HG03139 (cell line): Measurements from ENCODE around the gene NAIF1.
"Not testable (repeated sequence)": the region's sequence is repeated elsewhere in the genome, so short reads cannot be mapped to it uniquely, and the experiment has no call there.

Experiments
- ATAC-seq: cut with Tn5 transposase; IDR thresholded peaks from one replicate; pipeline ENCODE4 v1.9.1; 2021; ENCODE audit not compliant: unreplicated experiment

The NAIF1 gene, protein sequence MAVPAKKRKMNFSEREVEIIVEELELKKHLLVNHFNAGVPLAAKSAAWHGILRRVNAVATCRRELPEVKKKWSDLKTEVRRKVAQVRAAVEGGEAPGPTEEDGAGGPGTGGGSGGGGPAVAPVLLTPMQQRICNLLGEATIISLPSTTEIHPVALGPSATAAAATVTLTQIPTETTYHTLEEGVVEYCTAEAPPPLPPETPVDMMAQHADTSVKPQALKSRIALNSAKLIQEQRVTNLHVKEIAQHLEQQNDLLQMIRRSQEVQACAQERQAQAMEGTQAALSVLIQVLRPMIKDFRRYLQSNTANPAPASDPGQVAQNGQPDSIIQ

DNA sequence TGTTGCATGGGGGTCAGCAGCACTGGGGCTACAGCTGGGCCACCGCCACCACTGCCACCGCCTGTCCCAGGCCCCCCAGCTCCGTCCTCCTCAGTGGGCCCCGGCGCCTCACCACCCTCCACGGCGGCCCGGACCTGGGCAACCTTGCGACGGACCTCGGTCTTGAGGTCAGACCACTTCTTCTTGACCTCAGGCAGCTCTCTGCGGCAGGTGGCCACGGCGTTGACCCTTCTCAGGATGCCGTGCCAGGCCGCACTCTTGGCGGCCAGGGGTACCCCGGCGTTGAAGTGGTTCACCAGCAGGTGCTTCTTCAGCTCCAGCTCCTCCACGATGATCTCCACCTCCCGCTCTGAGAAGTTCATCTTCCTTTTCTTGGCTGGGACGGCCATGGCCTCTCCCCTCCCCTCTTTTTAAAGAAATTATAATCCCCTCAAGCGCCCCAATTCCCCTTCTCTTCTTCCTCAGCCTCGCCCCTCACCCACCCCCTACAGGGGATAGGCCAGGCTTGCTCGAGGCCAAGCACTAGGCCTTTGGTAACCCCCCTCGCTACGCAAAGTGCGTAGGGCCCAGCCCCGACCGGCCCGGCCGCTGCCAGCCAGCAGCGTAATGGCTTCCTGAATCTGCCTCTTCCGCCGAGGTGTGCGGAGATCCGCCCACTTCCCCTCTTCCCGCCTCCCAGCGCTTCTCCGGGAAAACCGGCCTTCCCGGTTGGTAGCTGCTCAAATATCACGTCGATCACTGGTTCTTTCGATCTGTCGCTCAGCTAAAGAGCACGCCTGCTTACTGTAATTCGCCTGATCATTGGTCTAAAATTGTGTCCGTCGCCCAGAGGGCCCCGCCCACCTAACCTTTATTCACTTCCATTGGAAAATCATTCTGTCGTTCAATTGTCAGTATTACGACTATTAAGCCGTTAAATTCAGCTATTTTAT, at the start of gene NAIF1:
TSS of gene NAIF1 (minus strand) at position 608 of the 932 bp plus-strand sequence. CDS start at position 389, 219 bp downstream.
- ATAC-seq: peak; percentile 51

DNA sequence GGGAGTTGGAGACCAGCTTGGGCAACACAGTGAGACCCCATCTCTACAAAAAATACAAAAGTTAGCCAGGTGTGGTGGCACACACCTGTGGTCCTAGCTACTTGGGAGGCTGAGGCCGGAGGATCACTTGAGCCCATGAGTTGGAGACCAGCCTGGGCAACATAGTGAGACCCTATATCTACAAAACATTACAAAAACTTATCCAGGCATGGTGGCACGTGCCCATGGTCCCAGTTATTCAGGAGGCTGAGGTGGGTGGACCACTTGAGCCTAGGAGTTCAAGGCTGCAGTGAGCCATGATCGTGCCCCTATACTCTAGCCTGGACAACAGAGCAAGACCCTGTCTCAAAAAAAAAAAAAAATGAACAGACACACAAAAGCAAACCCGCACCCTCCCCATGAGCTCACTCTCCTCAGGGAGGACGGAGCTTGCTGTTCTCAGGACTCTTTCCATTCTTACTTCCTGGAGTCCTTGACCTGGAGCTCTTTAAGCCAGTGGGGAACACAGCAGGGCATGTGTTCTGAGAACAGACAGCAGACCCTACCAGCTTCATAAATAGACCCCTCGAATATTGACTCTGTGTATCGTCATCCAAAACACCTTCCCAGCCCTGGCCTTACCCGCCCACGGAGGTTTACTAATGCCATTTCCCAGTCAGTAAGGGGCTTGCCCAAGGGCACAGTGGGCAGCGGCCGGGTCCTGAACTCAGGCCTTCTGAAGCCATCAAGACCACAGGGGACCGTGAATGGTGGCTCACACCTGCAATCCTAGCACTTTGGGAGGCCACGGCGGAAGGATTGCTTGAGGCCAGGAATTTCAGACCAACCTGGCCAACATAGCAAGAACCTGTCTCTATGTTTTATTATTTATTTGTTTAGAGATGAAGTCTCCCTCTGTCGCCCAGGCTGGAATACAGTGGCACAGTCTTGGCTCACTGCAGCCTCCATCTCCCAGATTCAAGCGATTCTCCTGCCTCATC, 49.3 kb upstream of the NAIF1 start:
- ATAC-seq: no peak

DNA sequence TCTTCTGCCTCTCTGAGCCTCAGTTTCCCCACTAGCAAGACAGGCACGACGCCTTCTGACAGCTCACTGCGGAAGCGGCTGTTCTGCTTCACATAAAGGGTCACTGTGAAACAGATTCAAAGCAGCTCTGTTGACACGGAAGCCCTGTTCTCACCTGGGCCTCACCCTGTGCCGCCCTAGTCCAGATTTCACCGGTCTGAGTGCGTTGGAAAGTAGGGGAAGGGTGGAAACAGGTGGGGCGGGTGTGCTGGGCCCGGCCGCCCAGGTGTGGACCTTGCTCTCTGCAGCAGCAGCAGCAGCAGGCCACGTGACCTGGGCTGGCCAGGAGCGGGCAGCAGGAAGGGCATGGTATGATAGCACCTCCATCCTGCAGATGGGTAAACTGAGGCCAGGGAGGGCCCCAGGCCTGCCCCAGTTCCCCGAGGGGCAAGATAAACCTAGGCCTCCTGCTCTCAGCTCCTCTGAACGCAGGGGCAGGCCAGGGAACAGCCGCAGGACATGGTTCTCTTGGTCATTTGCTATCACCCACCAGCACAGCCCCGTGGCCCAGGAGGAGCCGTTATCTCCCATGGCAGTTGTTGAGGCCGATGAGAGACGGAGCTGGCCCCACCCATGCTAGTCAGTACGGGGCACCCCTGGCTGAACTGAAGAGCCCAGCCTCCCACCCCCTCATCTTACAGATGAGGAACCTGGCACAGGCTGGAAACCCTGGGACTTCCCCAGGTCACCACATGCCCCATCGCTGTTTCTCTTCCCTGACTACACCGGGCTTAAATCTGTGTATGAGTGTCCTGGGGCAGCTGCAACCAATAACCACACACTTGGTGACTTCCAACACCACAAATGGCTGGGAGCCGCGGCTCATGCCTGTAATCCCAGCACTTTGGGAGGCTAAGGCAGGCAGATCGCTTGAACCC, 48.3 kb upstream of the NAIF1 start:
- no peak for ATAC-seq

DNA sequence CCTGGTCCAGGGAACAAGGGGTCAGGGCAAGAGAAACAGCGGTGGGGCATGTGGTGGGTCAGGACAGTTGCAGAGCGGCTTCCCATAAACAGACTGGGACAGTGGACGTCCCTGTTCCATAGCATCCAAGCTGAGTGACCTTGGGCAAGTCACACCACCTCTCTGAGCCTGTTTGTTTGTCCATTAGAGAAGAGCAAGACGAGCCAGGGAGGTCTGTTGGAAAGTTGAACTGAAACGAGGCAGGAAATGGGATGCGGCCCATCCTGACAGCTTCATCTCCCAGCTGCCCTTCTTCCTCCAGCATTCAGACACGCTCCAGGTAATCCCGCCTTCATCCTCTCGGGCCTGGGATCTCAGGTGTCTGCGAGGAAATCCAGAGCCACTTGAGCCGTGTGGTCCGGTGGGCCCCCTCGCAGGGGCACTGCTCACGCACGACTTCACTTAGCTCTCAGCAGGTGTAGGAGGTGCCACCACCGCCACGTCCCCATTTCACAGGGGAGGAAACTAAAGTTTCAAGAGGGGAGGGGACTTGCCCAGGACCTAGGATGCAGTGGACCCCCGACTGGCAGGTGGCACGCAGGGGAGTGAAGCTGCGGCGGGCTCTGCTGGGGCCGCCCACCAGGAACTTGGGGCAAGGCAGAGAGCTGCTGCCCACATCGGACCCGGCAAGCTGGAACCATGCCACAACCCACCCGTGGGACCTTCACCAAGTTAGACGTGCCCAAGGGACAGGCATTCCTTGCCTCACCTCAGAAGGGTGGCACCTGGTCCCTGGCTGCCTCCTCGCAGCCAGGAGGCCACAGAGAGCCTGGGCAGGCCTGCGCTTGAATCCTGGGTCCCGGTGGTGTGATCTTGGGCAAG, 47.4 kb upstream of the NAIF1 start:
- no peak for ATAC-seq

DNA sequence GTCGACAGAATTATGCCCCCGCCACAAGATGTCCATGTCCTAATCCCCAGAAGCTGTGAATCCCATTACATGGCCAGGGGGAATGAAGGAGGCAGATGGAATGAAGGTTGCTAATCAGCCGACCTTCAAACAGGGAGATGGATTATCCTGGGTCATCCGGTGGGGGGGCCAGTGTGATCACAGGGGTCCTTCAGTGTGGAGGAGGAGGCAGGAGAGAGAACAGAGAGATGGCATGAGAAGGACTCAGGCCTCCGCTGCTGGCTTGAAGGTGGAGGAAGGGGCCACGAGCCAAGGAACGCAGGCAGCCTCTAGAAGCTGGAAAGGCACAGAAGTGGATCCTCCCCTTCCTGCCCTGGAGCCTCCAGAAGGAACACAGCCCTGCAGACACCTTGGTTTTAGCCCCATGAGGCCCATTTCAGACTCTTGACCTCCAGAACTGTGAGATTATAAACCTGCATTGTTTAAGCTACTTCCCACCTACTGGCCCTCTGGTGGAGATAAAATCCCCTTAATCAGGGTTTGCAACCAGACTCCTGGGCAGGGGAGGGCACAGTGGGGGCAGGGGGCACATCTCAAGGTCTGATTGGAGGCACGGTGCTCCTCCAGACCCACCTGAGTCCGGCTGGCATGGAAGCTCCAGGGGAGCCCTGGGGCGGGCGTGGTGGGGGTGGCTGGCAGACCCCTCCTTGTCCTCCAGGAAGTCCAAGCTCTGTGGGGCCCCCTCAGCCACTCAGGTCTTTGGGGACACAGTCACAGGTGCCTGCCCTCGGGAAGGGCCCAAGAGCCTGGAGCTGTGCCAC, 46.6 kb upstream of the NAIF1 start:
- no peak for ATAC-seq

DNA sequence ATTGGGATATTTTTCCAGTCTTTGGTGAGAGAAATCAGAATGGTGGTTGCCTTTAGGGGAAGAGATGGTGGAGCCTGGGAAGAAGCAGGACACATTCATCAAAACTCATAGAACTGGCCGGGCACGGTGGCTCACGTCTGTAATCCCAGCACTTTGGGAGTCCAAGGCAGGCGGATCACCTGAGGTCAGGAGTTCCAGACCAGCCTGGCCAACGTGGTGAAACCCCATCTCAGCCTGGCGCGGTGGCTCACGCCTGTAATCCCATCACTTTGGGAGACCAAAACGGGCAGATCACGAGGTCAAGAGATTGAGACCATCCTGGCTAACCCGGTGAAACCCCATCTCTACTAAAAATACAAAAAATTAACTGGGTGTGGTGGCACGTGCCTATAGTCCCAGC, 44.6 kb upstream of the NAIF1 start:
- not testable (repeated sequence) for ATAC-seq

DNA sequence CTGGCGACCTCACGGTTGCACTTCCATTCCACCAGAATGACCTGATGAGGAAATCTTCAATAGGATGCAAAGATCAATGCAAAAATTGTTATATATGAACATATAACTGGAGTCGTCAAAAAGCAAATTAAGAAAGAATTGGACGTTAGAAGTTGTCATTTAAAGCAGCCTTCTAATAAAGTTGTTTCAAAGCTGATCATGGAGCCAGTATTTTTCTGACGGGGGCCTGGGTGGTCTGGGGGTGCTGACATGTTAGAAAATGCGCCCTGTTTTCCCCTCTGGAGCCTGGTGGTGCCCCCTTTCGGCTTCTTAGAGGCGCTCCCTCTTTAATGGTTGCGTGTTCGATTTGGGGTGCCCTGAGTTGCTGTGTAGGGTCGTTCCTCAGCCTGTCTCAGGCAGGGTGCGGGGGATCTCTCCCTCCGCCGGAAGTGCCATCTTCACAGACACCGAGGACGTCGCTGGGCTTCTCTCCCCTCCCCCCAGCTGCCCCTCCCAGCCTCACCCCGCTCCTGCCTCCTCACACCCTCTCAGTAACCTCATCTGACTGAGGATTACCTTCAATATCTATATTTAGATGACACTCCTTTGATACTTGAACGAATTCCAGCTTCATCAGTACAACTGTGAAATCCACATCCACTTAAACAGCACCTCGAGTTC, 42.1 kb upstream of the NAIF1 start:
- no peak for ATAC-seq

DNA sequence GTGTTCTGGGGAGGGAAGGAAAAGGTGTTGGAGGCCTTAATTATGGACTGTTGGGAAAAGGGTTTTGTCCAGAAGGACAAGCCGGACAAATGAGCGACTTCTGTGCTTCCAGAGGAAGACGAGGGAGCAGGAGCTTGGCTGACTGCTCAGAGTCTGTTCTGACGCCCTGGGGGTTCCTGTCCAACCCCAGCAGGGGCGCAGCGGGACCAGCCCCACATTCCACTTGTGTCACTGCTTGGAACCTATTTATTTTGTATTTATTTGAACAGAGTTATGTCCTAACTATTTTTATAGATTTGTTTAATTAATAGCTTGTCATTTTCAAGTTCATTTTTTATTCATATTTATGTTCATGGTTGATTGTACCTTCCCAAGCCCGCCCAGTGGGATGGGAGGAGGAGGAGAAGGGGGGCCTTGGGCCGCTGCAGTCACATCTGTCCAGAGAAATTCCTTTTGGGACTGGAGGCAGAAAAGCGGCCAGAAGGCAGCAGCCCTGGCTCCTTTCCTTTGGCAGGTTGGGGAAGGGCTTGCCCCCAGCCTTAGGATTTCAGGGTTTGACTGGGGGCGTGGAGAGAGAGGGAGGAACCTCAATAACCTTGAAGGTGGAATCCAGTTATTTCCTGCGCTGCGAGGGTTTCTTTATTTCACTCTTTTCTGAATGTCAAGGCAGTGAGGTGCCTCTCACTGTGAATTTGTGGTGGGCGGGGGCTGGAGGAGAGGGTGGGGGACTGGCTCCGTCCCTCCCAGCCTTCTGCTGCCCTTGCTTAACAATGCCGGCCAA, 41.3 kb upstream of the NAIF1 start:
- no peak for ATAC-seq

DNA sequence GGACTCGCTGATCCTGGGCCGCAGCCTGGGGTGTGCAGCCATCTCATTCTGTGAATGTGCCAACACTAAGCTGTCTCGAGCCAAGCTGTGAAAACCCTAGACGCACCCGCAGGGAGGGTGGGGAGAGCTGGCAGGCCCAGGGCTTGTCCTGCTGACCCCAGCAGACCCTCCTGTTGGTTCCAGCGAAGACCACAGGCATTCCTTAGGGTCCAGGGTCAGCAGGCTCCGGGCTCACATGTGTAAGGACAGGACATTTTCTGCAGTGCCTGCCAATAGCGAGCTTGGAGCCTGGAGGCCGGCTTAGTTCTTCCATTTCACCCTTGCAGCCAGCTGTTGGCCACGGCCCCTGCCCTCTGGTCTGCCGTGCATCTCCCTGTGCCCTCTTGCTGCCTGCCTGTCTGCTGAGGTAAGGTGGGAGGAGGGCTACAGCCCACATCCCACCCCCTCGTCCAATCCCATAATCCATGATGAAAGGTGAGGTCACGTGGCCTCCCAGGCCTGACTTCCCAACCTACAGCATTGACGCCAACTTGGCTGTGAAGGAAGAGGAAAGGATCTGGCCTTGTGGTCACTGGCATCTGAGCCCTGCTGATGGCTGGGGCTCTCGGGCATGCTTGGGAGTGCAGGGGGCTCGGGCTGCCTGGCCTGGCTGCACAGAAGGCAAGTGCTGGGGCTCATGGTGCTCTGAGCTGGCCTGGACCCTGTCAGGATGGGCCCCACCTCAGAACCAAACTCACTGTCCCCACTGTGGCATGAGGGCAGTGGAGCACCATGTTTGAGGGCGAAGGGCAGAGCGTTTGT, 40.5 kb upstream of the NAIF1 start:
- no peak for ATAC-seq

DNA sequence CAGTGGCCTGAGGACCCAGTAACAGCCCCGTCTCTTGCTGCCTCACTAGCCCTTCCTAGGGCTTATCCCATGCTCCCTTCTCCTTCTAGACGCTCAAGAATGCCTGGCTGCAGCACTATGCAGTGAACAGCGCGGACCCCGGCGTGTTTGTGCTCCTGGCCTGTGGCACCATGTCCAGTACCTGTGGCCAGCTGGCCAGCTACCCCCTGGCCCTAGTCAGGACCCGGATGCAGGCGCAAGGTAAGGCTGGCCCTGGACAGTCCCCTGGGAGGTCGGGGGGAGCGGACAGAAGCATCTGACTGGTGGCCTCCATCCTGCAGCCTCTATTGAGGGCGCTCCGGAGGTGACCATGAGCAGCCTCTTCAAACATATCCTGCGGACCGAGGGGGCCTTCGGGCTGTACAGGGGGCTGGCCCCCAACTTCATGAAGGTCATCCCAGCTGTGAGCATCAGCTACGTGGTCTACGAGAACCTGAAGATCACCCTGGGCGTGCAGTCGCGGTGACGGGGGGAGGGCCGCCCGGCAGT, 39.9 kb upstream of the NAIF1 start:
- ATAC-seq: no peak

DNA sequence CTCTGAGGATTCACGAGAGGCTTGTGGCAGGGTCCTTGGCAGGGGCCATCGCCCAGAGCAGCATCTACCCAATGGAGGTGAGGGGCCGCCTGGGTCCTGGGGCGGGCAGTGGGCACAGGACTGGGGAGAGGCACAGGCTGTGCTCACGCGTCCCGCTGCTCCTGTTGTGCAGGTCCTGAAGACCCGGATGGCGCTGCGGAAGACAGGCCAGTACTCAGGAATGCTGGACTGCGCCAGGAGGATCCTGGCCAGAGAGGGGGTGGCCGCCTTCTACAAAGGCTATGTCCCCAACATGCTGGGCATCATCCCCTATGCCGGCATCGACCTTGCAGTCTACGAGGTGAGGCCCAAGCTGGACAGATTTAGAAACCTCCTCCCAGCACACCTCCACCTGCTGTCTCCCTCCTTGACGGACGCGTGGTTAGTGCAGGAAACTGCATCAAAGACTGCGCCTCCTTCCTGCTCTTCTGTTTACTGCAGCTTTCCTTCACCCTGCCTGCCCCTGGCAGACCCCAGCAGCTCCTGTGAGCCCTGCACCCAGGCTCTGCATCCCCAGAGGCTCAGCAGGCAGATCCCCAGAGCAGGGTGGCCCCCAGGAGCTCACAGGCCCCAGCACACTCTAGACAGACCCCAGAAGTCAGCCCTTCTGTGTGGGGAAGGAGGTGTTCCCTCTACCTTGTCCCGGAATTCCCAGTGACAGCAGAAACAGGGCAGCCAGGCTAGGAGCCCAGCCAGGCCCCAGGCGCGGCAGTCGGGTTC, 39.2 kb upstream of the NAIF1 start:
- no peak for ATAC-seq

DNA sequence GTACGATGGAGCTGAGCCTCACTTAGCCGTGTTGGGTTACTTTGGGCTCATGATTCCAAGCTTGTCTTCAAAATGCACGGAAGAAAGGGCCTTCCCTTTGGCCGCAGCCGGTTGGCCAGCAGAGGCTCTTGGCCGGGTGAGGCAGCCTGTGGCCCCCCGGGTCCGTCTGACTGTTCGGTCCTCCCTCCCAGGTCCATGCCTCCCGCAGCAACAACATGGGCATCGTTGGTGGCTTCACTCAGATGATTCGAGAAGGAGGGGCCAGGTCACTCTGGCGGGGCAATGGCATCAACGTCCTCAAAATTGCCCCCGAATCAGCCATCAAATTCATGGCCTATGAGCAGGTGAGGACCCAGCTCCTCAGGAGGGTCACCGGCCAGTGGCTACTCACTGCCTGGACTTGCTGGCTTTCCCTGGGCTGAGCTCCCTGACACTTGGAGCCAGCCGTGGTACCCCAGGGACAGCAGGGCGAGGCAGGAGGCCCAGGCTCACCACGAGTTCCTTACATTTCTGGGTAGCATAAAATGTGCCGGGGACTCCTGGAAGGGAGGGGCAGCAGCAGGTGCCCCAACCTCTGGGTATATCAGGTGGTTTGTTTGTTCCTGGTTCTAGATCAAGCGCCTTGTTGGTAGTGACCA, 38.5 kb upstream of the NAIF1 start:
- ATAC-seq: no peak

DNA sequence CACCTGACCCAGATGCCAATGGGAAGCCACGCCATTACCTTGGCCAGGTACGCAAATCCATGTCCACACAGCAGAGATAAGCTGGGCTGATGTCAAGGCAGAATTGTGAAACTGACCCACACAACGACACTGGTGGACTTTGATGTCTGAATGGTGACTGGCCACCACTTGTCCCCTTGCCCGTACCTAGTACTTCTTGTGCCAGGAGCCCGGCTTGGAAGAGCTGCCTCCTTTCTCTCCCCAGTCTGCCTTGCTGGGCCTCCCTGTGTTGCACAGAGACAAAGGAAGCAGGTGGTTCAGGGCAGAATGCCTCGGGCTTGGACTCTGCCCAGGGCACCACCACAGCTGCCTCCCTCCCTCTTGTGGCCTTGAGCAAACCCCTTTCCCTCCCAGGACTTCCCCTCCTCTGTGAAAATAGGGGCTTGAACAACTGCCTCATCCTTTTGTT, 37.1 kb upstream of the NAIF1 start:
- ATAC-seq: no peak

DNA sequence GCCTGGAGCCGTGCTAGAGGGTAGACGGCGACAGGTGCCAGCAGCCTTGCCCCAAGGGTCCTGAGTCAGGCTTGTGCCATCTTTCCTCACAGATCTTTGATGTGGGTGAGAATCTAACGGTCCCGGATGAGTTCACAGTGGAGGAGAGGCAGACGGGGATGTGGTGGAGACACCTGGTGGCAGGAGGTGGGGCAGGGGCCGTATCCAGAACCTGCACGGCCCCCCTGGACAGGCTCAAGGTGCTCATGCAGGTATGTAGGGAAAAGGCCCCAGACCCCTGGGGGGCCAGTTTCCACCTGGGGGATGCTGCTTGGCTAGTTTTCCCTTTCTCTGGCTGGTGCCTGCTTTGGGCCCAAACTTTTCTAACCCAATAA, 36.5 kb upstream of the NAIF1 start:
- ATAC-seq: no peak
